Hepatocyte (in vitro differentiated cells): Measurements from ENCODE around the gene ANO10.

Experiments used
- CTCF ChIP-seq: fragments of 200-600 bp; sonication (generic); IDR thresholded peaks from 2 replicates; pipeline ENCODE4 v1.5.1; 2016; ENCODE audit warnings: antibody characterized with exemption, mild to moderate bottlenecking; ENCODE audit not compliant: poor library complexity
- EZH2 ChIP-seq: fragments of 200-600 bp; sonication (generic); IDR thresholded peaks from 2 replicates; pipeline ENCODE4 v1.6.1; 2016; ENCODE audit warnings: antibody characterized with exemption, mild to moderate bottlenecking, borderline replicate concordance

DNA sequence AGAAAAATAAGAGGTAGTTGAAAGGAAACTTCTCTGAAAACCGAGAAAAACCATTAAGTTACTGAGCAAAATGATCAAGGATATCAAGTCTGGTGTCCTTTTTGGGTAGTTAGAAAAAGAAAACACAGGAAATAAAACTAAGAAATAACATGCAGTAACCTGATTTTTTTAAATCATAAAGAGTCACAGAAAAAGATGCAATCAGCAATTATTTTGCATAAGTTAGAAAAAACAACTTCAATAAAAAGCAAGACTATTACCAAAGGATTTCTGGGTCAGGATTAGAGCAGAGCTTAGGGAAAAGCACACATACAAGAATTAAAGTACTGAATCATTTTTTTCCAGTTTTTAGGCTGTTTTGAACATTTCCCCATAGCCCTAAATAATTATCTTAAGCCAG, 28.5 kb upstream of the ANO10 start:
- no peak for TF ChIP-seq CTCF
- TF ChIP-seq EZH2: no peak
